Skeletal muscle tissue (tissue), 4 donors: ENCODE measurements around the gene ZNF547. TPM values are rescaled to one million over a fixed set of nuclear protein-coding genes. Genes with fewer than 3 reads are reported as not detected.
A peak's percentile ranks its signal among the peaks of the same experiment; 100 is the strongest.

Experiments
- H3K27ac ChIP-seq: one replicate; pipeline ENCODE4 v1.7.0; 2013; ENCODE audit warnings: mild to moderate bottlenecking, low read depth, low read length, inconsistent platforms
- H3K27me3 ChIP-seq, 3 donors: one replicate each; pipeline ENCODE4 v1.7.0; 2013; ENCODE audit warnings: low read length in 3 of 3; ENCODE audit not compliant: control insufficient read depth in 3 of 3, insufficient read depth in 3 of 3
- H3K36me3 ChIP-seq, 3 donors: one replicate each; pipeline ENCODE4 v1.7.0; 2013; ENCODE audit warnings: low read length in 3 of 3; ENCODE audit not compliant: control insufficient read depth in 3 of 3, insufficient read depth in 3 of 3
- H3K4me1 ChIP-seq, 3 donors: one replicate each; pipeline ENCODE4 v1.7.0; 2013; ENCODE audit warnings: low read length in 3 of 3, mild to moderate bottlenecking in 3 of 3; ENCODE audit not compliant: control insufficient read depth in 3 of 3, insufficient read depth in 3 of 3
- H3K4me3 ChIP-seq, 3 donors: one replicate each; pipeline ENCODE4 v1.7.0; 2013; ENCODE audit warnings: low read length in 3 of 3
- H3K9ac ChIP-seq, 3 donors: one replicate each; pipeline ENCODE4 v1.7.0; 2013; ENCODE audit warnings: low read length in 3 of 3, mild to moderate bottlenecking in 3 of 3, moderate library complexity in 2 of 3, low read depth in 1 of 3
- H3K9me3 ChIP-seq, 3 donors: one replicate each; pipeline ENCODE4 v1.7.0; 2013; ENCODE audit warnings: low read length in 3 of 3; ENCODE audit not compliant: control insufficient read depth in 3 of 3
- total RNA-seq: library from RNA; depleted of rRNA; stranded (reverse); fragments of >200 nt; gene quantifications from one replicate; pipeline ENCODE4 v1.2.3, GENCODE V29; 2014
- donor health status: Osteomylitis.

ZNF547 gene
- total RNA-seq, 1 donor from 2014 or later = 3.1 TPM

- Histone ChIP-seq H3K27me3 (no peaks in the 10 kb centered on the region), H3K27ac (no peak overlapping the region), H3K4me3 (no peak overlapping the region), H3K9ac (no peak overlapping the region), H3K36me3 (peaks cover under 1 to 6% (median 1%) of the 10 kb centered on the region in 3 donors), H3K9me3 (no peaks in the 10 kb centered on the region), H3K4me1 (peaks cover 3 to 11% (median 9%) of the 10 kb centered on the region in 3 donors)
Observed at GRCh38 chr19:57334191-57334590, 29.2 kb upstream of the ZNF547 start.

GRCh38 chr19:57338877-57339276 lies 24.5 kb upstream of the ZNF547 start:
- H3K4me1 ChIP-seq = peaks cover 3 to 11% (median 9%) of the 10 kb centered on the region in 3 donors
- H3K9ac ChIP-seq = peak overlapping the region in 2 of 3 donors; percentile 13 to 41
- no peaks in the 10 kb centered on the region for H3K36me3 ChIP-seq
- no peaks in the 10 kb centered on the region for H3K9me3 ChIP-seq
- H3K27me3 ChIP-seq = no peaks in the 10 kb centered on the region
- peak overlapping the region; percentile 10 to 49 (median 16) for H3K4me3 ChIP-seq
- peak overlapping the region; percentile 84 for H3K27ac ChIP-seq

- no peak overlapping the region for H3K27ac ChIP-seq
- H3K4me3 ChIP-seq = no peak overlapping the region
- H3K9me3 ChIP-seq = no peaks in the 10 kb centered on the region
- H3K36me3 ChIP-seq = no peaks in the 10 kb centered on the region
- H3K4me1 ChIP-seq = peaks cover 3 to 11% (median 9%) of the 10 kb centered on the region in 3 donors
- no peak overlapping the region for H3K9ac ChIP-seq
- H3K27me3 ChIP-seq = no peaks in the 10 kb centered on the region
Observed at GRCh38 chr19:57342582-57342981, 20.8 kb upstream of the ZNF547 start.

GRCh38 chr19:57348136-57348535 lies 15.2 kb upstream of the ZNF547 start:
- no peak overlapping the region for H3K4me3 ChIP-seq
- no peak overlapping the region for H3K9ac ChIP-seq
- H3K27ac ChIP-seq = no peak overlapping the region
- H3K9me3 ChIP-seq = peaks cover 0 to 1% (median 0%) of the 10 kb centered on the region in 3 donors
- no peaks in the 10 kb centered on the region for H3K27me3 ChIP-seq
- H3K4me1 ChIP-seq = peaks cover 16 to 20% (median 19%) of the 10 kb centered on the region in 3 donors
- H3K36me3 ChIP-seq = peaks cover 2 to 10% (median 3%) of the 10 kb centered on the region in 3 donors

- Histone ChIP-seq H3K27ac (peak within 1 kb of the TSS; percentile 88), H3K4me3 (peak within 1 kb of the TSS; percentile 90 to 100 (median 93)), H3K9me3 (peaks cover 0 to 5% (median 2%) of the 10 kb centered on the region in 3 donors), H3K9ac (peak within 1 kb of the TSS; percentile 97 to 99 (median 99)), H3K36me3 (peaks cover 30 to 37% (median 31%) of the 10 kb centered on the region in 3 donors), H3K27me3 (no peaks in the 10 kb centered on the region), H3K4me1 (peaks cover 22 to 32% (median 25%) of the 10 kb centered on the region in 3 donors)
Observed at GRCh38 chr19:57350877-57351805, 12.2 kb upstream of the ZNF547 start, which contains the start of gene ZNF304. ZNF304 (plus strand) TSS chr19:57351271; CDS start chr19:57351665, 394 bp downstream.

GRCh38 chr19:57351867-57352266 lies 11.5 kb upstream of the ZNF547 start:
- Histone ChIP-seq H3K27ac (peak overlapping the region; percentile 88), H3K4me1 (peaks cover 22 to 32% (median 25%) of the 10 kb centered on the region in 3 donors), H3K9ac (peak overlapping the region; percentile 97 to 99 (median 99)), H3K4me3 (peak overlapping the region; percentile 90 to 100 (median 93)), H3K9me3 (peaks cover 0 to 5% (median 4%) of the 10 kb centered on the region in 3 donors), H3K36me3 (peaks cover 37 to 44% (median 38%) of the 10 kb centered on the region in 3 donors), H3K27me3 (no peaks in the 10 kb centered on the region)

GRCh38 chr19:57355916-57356315 lies 7.4 kb upstream of the ZNF547 start:
- Histone ChIP-seq H3K36me3 (peaks cover 55 to 64% (median 62%) of the 10 kb centered on the region in 3 donors), H3K27ac (no peak overlapping the region)

GRCh38 chr19:57357406-57357805 lies 5.9 kb upstream of the ZNF547 start:
- no peak overlapping the region for H3K9ac ChIP-seq

More at GRCh38 chr19:57355916-57356315, 7.4 kb upstream of the ZNF547 start:
- Histone ChIP-seq H3K27me3 (no peaks in the 10 kb centered on the region), H3K9me3 (peaks cover 0 to 11% (median 8%) of the 10 kb centered on the region in 3 donors), H3K9ac (no peak overlapping the region), H3K4me3 (peak overlapping the region in 1 of 3 donors; percentile 41), H3K4me1 (peaks cover 22 to 43% (median 30%) of the 10 kb centered on the region in 3 donors)

GRCh38 chr19:57359300-57359699 lies 4.1 kb upstream of the ZNF547 start:
- H3K36me3 ChIP-seq = peaks cover 42 to 50% (median 45%) of the 10 kb centered on the region in 3 donors
- H3K9ac ChIP-seq = no peak overlapping the region
- H3K27ac ChIP-seq = no peak overlapping the region
- no peak overlapping the region for H3K4me3 ChIP-seq
- peaks cover 14 to 17% (median 14%) of the 10 kb centered on the region in 3 donors for H3K4me1 ChIP-seq
- H3K27me3 ChIP-seq = no peaks in the 10 kb centered on the region
- peaks cover 0 to 8% (median 6%) of the 10 kb centered on the region in 3 donors for H3K9me3 ChIP-seq

More at GRCh38 chr19:57357406-57357805, 5.9 kb upstream of the ZNF547 start:
- Histone ChIP-seq H3K9me3 (peaks cover 0 to 11% (median 8%) of the 10 kb centered on the region in 3 donors), H3K27me3 (no peaks in the 10 kb centered on the region), H3K36me3 (peaks cover 55 to 62% (median 56%) of the 10 kb centered on the region in 3 donors), H3K4me1 (peaks cover 15 to 30% (median 21%) of the 10 kb centered on the region in 3 donors), H3K4me3 (no peak overlapping the region), H3K27ac (no peak overlapping the region)
